HCT116 (cell line): ENCODE results near the gene PTGR3. TPM values are rescaled to one million over a fixed set of nuclear protein-coding genes. Genes with fewer than 3 reads are reported as not detected.

Experiments
- ATAC-seq: fragments of 200-7000 bp; cut with Tn5 transposase; 2 replicates; pipeline ENCODE4 v1.9.1; 2020; ENCODE audit warnings: mild to moderate bottlenecking, moderate library complexity
- BruUV-seq: library from RNA; stranded (reverse); fragments of 400-500 nt; replicated peaks from 2 replicates; lab custom pipeline; 2021; lab: Mats Ljungman, UMichigan
- CTCF ChIA-PET: fragments of 300-600 bp; sonication (Branson Sonifier 250); formaldehyde crosslinking; loops from one replicate; lab custom pipeline; 2021; ENCODE audit warnings: antibody characterized with exemption; lab: Charles Lee
- POLR2A ChIA-PET: fragments of 300-600, 350-600 bp; sonication (Branson Sonifier 250); formaldehyde crosslinking; loops from one replicate; lab custom pipeline; 2021; ENCODE audit warnings: antibody characterized with exemption; lab: Charles Lee
- RAD21 ChIA-PET, 2 experiments: fragments of 300-600 bp; sonication (Branson Sonifier 250); formaldehyde crosslinking; loops; one replicate each; lab custom pipeline; 2023; ENCODE audit warnings: low total read pairs in 2 of 2; ENCODE audit not compliant: uncharacterized antibody in 2 of 2, unreplicated experiment in 2 of 2, low non-redundant PET in 1 of 2; lab: Charles Lee
- DNase-seq: peaks from one replicate; pipeline ENCODE4 v3.0.0-alpha.2; 2010; ENCODE audit warnings: low read depth, low spot score
- H2AFZ ChIP-seq: fragments of 200-600 bp; shearing (Covaris generic), sonication (generic); 2 replicates; pipeline ENCODE4 v1.6.1; 2017; ENCODE audit warnings: low read depth, mixed run types, mixed read lengths, antibody characterized with exemption, low read length; ENCODE audit not compliant: poor library complexity, severe bottlenecking
- H3K27ac ChIP-seq: 2 replicates; pipeline ENCODE4 v1.5.1; 2012; ENCODE audit warnings: low read depth, low read length
- H3K27me3 ChIP-seq: fragments of 200-600 bp; sonication (generic); 2 replicates; pipeline ENCODE4 v1.6.1; 2016; ENCODE audit warnings: mixed run types, low read length, mixed read lengths; ENCODE audit not compliant: insufficient read depth
- H3K36me3 ChIP-seq, 2 experiments: fragments of 200-500 bp in 1 of 2; fragments of 200-600 bp in 1 of 2; sonication (Bioruptor generic) in 1 of 2; sonication (generic) in 1 of 2; 2 replicates each; pipeline versions ENCODE4 v1.5.1 to v1.6.1; 2014 to 2016; ENCODE audit warnings: low read length in 2 of 2, inconsistent platforms in 1 of 2, mixed read lengths in 1 of 2, mixed run types in 1 of 2; ENCODE audit not compliant: insufficient read depth in 2 of 2, control insufficient read depth in 1 of 2
- H3K4me1 ChIP-seq, 2 experiments: fragments of 200-600 bp in 1 of 2; sonication (generic) in 1 of 2; 2 replicates each; pipeline versions ENCODE4 v1.5.1 to v1.6.1; 2012 to 2017; ENCODE audit warnings: low read length in 2 of 2, inconsistent platforms in 1 of 2, mild to moderate bottlenecking in 1 of 2, mixed read lengths in 1 of 2, mixed run types in 1 of 2, moderate library complexity in 1 of 2; ENCODE audit not compliant: insufficient read depth in 2 of 2, control insufficient read depth in 1 of 2
- H3K4me2 ChIP-seq: fragments of 200-600 bp; sonication (generic); 2 replicates; pipeline ENCODE4 v1.6.1; 2017; ENCODE audit warnings: mixed run types, low read length, mixed read lengths
- H3K4me3 ChIP-seq, 2 experiments: fragments of 200-600 bp in 1 of 2; sonication (generic) in 1 of 2; replicated peaks in 1 of 2; 2 replicates each; pipeline ENCODE4 v1.5.1; 2011 to 2016; ENCODE audit warnings: low read length in 2 of 2, control low read depth in 1 of 2, low read depth in 1 of 2, mild to moderate bottlenecking in 1 of 2, mixed read lengths in 1 of 2, mixed run types in 1 of 2
- H3K79me2 ChIP-seq: fragments of 200-600 bp; sonication (generic); 2 replicates; pipeline ENCODE4 v1.6.1; 2017; ENCODE audit warnings: mild to moderate bottlenecking, mixed run types, low read length, moderate library complexity, mixed read lengths; ENCODE audit not compliant: insufficient read depth
- H3K9ac ChIP-seq: fragments of 200-600 bp; sonication (generic); 2 replicates; pipeline ENCODE4 v1.6.1; 2016; ENCODE audit warnings: low read length, mixed read lengths
- H3K9me2 ChIP-seq: fragments of 200-600 bp; sonication (generic), shearing (Covaris generic); 2 replicates; pipeline ENCODE4 v1.6.1; 2017; ENCODE audit warnings: mixed run types, mild to moderate bottlenecking, moderate library complexity; ENCODE audit not compliant: insufficient read depth
- H3K9me3 ChIP-seq, 2 experiments: fragments of 200-500 bp in 1 of 2; fragments of 200-600 bp in 1 of 2; sonication (Bioruptor generic) in 1 of 2; sonication (generic) in 1 of 2; 2 replicates each; pipeline ENCODE4 v1.6.1; 2014 to 2017; ENCODE audit warnings: low read length in 2 of 2, mixed read lengths in 2 of 2, inconsistent platforms in 1 of 2, low read depth in 1 of 2, mild to moderate bottlenecking in 1 of 2, mixed run types in 1 of 2, moderate library complexity in 1 of 2; ENCODE audit not compliant: control insufficient read depth in 1 of 2, insufficient read depth in 1 of 2
- H4K20me1 ChIP-seq: fragments of 200-600 bp; sonication (generic), shearing (Covaris generic); 2 replicates; pipeline ENCODE4 v1.6.1; 2017; ENCODE audit warnings: mixed run types, mild to moderate bottlenecking, moderate library complexity; ENCODE audit not compliant: insufficient read depth
- CBX3 ChIP-seq: IDR thresholded peaks from 2 replicates; pipeline ENCODE4 v1.6.1; 2012; ENCODE audit warnings: low read depth
- CEBPB ChIP-seq: IDR thresholded peaks from 2 replicates; pipeline ENCODE4 v1.6.1; 2012; ENCODE audit warnings: low read depth
- EGR1 ChIP-seq: IDR thresholded peaks from 2 replicates; pipeline ENCODE4 v1.6.1; 2012; ENCODE audit warnings: low read depth
- EZH2 ChIP-seq: fragments of 200-600 bp; sonication (generic); IDR thresholded peaks from 2 replicates; pipeline ENCODE4 v1.6.1; 2017; ENCODE audit warnings: antibody characterized with exemption, mixed run types
- EZH2phosphoT487 ChIP-seq: fragments of 200-600 bp; IDR thresholded peaks from 2 replicates; pipeline ENCODE4 v1.6.1; 2018; ENCODE audit warnings: antibody characterized with exemption, borderline replicate concordance
- FOSL1 ChIP-seq: IDR thresholded peaks from 2 replicates; pipeline ENCODE4 v1.6.1; 2012; ENCODE audit warnings: low read depth
- JUND ChIP-seq: IDR thresholded peaks from 2 replicates; pipeline ENCODE4 v1.6.1; 2012
- POLR2A ChIP-seq: IDR thresholded peaks from 2 replicates; pipeline ENCODE4 v1.7.0; 2011; ENCODE audit warnings: borderline replicate concordance; ENCODE audit not compliant: insufficient read depth, insufficient read length; ENCODE audit errors: extremely low read depth
- SIN3A ChIP-seq: IDR thresholded peaks from 2 replicates; pipeline ENCODE4 v1.6.1; 2012; ENCODE audit warnings: low read depth
- SP1 ChIP-seq: IDR thresholded peaks from 2 replicates; pipeline ENCODE4 v1.6.1; 2012; ENCODE audit warnings: low read depth
- SRF ChIP-seq: IDR thresholded peaks from 2 replicates; pipeline ENCODE4 v1.6.1; 2012; ENCODE audit warnings: low read depth
- TCF7L2 ChIP-seq: IDR thresholded peaks from 2 replicates; pipeline ENCODE4 v1.7.0; 2011; ENCODE audit warnings: borderline replicate concordance, inconsistent platforms; ENCODE audit not compliant: insufficient read depth, insufficient read length; ENCODE audit errors: extremely low read depth
- YY1 ChIP-seq: IDR thresholded peaks from 2 replicates; pipeline ENCODE4 v1.6.1; 2011; ENCODE audit warnings: low read length, low read depth, moderate library complexity, mild to moderate bottlenecking; ENCODE audit not compliant: insufficient replicate concordance; ENCODE audit errors: extremely low read depth
- ZFX ChIP-seq: fragments of 450-650 bp; IDR thresholded peaks from 2 replicates; pipeline ENCODE4 v1.6.1; 2017
- ZNF274 ChIP-seq: fragments of 200-500 bp; sonication (Bioruptor generic); IDR thresholded peaks from 2 replicates; pipeline ENCODE4 v1.6.1; 2014; ENCODE audit warnings: mild to moderate bottlenecking, low read depth, low read length, inconsistent platforms
- intact Hi-C: fragments of 100-400 bp; cut with micrococcal nuclease; formaldehyde crosslinking; loops from 2 replicates; pipeline ENCODE4 v1.10.0; 2022
- total RNA-seq: library from RNA; stranded (reverse); gene quantifications from one replicate; pipeline ENCODE4 v1.2.1, GENCODE V29; 2021; ENCODE audit not compliant: unreplicated experiment
- TF ChIP-seq, protein P1 (sequence below): IDR thresholded peaks from 2 replicates; pipeline ENCODE4 v1.6.1; 2012; ENCODE audit warnings: low read depth
- TF ChIP-seq, protein P2 (sequence below): IDR thresholded peaks from 2 replicates; pipeline ENCODE4 v1.6.1; 2012
- TF ChIP-seq, protein P3 (sequence below), 3 experiments: fragments of 200-600 bp in 1 of 3; sonication (generic) in 1 of 3; IDR thresholded peaks in 2 of 3; conservative IDR thresholded peaks in 1 of 3; 2 replicates each; pipeline ENCODE4 v1.5.1; 2012 to 2017; ENCODE audit warnings: low read depth in 2 of 3, low read length in 2 of 3, antibody characterized with exemption in 1 of 3, borderline replicate concordance in 1 of 3, control low read depth in 1 of 3, mild to moderate bottlenecking in 1 of 3, mixed read lengths in 1 of 3, mixed run types in 1 of 3, moderate library complexity in 1 of 3; ENCODE audit not compliant: insufficient read depth in 1 of 3

PTGR3 gene
- total RNA-seq, 1 experiment from 2014 or later: 25.3 TPM

GRCh38 chr18:75183524-75183923, 25.4 kb downstream of the PTGR3 start (continued):
- TF ChIP-seq SIN3A (no peak), ZNF274 (no peak), SP1 (peak; percentile 93), EGR1 (peak; percentile 21; the same call in 1 of the 2 replicates), POLR2A (no peak), JUND (peak; percentile 98), EZH2phosphoT487 (no peak)
- TF ChIP-seq, protein P1, sequence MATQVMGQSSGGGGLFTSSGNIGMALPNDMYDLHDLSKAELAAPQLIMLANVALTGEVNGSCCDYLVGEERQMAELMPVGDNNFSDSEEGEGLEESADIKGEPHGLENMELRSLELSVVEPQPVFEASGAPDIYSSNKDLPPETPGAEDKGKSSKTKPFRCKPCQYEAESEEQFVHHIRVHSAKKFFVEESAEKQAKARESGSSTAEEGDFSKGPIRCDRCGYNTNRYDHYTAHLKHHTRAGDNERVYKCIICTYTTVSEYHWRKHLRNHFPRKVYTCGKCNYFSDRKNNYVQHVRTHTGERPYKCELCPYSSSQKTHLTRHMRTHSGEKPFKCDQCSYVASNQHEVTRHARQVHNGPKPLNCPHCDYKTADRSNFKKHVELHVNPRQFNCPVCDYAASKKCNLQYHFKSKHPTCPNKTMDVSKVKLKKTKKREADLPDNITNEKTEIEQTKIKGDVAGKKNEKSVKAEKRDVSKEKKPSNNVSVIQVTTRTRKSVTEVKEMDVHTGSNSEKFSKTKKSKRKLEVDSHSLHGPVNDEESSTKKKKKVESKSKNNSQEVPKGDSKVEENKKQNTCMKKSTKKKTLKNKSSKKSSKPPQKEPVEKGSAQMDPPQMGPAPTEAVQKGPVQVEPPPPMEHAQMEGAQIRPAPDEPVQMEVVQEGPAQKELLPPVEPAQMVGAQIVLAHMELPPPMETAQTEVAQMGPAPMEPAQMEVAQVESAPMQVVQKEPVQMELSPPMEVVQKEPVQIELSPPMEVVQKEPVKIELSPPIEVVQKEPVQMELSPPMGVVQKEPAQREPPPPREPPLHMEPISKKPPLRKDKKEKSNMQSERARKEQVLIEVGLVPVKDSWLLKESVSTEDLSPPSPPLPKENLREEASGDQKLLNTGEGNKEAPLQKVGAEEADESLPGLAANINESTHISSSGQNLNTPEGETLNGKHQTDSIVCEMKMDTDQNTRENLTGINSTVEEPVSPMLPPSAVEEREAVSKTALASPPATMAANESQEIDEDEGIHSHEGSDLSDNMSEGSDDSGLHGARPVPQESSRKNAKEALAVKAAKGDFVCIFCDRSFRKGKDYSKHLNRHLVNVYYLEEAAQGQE: no peak

DNA sequence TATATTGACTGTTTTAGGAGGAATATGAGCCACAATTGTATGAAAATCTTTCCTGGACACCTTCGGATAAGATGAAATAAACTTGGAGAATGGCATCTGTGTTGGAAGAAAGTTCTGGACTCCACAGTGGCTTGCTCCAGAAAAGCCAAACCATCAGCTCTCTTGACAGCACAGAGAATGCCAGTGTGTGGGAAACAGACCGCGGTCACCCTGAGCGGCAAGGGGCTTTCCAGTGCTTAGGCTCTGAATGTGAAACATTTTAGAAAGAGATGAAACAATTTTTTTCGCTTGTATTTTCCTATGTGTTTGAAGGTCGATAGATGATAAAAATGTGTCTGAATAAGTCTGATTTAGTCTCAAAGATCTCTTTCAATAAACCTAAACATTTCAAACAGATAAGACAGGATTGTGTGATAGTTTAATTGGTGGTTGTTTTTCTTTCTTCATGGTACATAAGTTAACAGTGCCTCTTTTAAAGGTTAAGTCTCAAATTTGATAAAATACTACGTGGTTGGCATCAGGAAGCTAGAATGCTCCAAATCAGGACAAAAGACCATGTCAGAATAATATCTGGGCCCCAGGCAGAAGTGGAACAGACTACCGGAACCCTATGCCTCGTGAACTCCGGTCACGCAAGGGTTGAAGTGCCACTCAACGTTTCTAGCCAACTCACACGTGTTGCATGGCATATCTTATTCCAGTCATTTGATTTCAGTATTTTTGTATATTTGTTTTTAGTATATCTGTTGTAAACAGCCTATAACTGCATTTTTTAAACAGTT, 28.9 kb downstream of the PTGR3 start:
- Histone ChIP-seq H3K79me2 (no peaks in the 10 kb centered on the region), H3K9me2 (no peaks in the 10 kb centered on the region), H3K27me3 (no peaks in the 10 kb centered on the region), H2AFZ (no peak overlapping the region), H3K4me3 (no peak overlapping the region), H3K27ac (no peak overlapping the region), H3K4me2 (no peak overlapping the region), H3K9ac (no peak overlapping the region), H3K36me3 (no peaks in the 10 kb centered on the region), H3K4me1 (peaks cover 9 to 25% of the 10 kb centered on the region in 2 experiments), H4K20me1 (no peaks in the 10 kb centered on the region), H3K9me3 (no peaks in the 10 kb centered on the region)
- CTCF ChIA-PET: no interaction called here
- RAD21 ChIA-PET: no interaction called here
- no peak for ATAC-seq
- no TSS peak for BruUV-seq
- no peak for DNase-seq
- intact Hi-C loops: no loop called here
- POLR2A ChIA-PET: no interaction called here
- no peak for TF ChIP-seq CBX3
- no peak for TF ChIP-seq ZFX
- TF ChIP-seq JUND: no peak
- no peak for TF ChIP-seq EZH2
- TF ChIP-seq CEBPB: no peak
- no peak for TF ChIP-seq YY1
- TF ChIP-seq TCF7L2: no peak
- no peak for TF ChIP-seq SRF
- no peak for TF ChIP-seq SIN3A
- TF ChIP-seq, protein P2, sequence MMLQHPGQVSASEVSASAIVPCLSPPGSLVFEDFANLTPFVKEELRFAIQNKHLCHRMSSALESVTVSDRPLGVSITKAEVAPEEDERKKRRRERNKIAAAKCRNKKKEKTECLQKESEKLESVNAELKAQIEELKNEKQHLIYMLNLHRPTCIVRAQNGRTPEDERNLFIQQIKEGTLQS: no peak
- TF ChIP-seq, protein P3, sequence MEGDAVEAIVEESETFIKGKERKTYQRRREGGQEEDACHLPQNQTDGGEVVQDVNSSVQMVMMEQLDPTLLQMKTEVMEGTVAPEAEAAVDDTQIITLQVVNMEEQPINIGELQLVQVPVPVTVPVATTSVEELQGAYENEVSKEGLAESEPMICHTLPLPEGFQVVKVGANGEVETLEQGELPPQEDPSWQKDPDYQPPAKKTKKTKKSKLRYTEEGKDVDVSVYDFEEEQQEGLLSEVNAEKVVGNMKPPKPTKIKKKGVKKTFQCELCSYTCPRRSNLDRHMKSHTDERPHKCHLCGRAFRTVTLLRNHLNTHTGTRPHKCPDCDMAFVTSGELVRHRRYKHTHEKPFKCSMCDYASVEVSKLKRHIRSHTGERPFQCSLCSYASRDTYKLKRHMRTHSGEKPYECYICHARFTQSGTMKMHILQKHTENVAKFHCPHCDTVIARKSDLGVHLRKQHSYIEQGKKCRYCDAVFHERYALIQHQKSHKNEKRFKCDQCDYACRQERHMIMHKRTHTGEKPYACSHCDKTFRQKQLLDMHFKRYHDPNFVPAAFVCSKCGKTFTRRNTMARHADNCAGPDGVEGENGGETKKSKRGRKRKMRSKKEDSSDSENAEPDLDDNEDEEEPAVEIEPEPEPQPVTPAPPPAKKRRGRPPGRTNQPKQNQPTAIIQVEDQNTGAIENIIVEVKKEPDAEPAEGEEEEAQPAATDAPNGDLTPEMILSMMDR (IDR thresholded peaks at IDR 0.05 in 2 of 3, conservative IDR thresholded peaks at IDR 0.05 in 1 of 3; ENCODE audit: borderline replicate concordance in 1 of 3, insufficient read depth in 1 of 3, low read depth in 2 of 3, low read length in 2 of 3): no peak
- TF ChIP-seq FOSL1: no peak
- TF ChIP-seq EGR1: no peak
